GM12891 (cell line): ENCODE data around the gene ARL16.

Experiments
- PAX5 ChIP-seq: IDR thresholded peaks from 2 replicates; pipeline ENCODE4 v1.6.1; 2011; ENCODE audit warnings: low read length, moderate library complexity, mild to moderate bottlenecking; ENCODE audit not compliant: insufficient read depth, severe bottlenecking
- POLR2A ChIP-seq: IDR thresholded peaks from 2 replicates; pipeline ENCODE4 v1.6.1; 2011; ENCODE audit warnings: low read depth, low read length, control low read depth
- POLR2AphosphoS5 ChIP-seq: IDR thresholded peaks from 2 replicates; pipeline ENCODE4 v1.6.1; 2011; ENCODE audit warnings: low read depth, low read length, control low read depth
- TAF1 ChIP-seq: IDR thresholded peaks from 2 replicates; pipeline ENCODE4 v1.6.1; 2011; ENCODE audit warnings: low read depth, low read length, control low read depth

DNA sequence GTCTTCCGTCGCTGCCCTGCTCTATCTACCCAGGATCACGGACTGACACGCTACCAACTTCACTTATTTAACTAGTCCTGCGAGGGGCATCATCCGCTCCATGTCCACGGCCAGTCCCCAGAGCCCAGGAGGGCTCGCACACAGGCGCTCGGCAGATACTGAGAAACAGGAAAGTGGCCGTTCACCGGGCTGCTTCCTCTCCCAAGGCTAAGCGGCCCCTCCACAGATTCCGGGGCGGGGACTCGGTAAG is 17.6 kb downstream of the ARL16 start:
- TF ChIP-seq POLR2A (no peak), TAF1 (no peak), PAX5 (no peak), POLR2AphosphoS5 (no peak)
